EL (cell line): ENCODE results near the gene BMP2K.
"Not testable (repeated sequence)": the region's sequence is repeated elsewhere in the genome, so short reads cannot be mapped to it uniquely, and the experiment has no call there.

ENCODE experiments used
- DNase-seq: peaks from one replicate; pipeline ENCODE4 v3.0.0-alpha.2; 2016

Gene BMP2K

DNA sequence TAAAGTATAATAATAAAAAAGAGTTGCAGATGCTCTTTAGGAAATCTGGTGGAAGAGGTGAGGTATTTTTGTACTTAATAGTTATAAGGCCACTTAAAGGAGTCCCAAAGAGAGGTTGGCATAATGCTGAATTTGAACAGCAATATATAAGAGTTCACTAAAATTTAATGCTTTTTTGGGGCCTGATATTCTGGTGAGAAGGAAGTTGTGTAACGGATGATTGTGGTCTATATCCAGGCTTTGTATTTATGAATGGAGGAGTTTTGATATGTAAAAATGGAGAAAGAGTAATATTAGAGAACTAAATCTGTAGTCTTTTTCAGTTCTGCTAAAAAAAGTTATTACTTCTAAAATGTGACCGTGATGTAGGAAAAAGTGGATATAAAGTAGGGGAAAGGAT, 20.4 kb downstream of the BMP2K start:
- DNase-seq: no peak

DNA sequence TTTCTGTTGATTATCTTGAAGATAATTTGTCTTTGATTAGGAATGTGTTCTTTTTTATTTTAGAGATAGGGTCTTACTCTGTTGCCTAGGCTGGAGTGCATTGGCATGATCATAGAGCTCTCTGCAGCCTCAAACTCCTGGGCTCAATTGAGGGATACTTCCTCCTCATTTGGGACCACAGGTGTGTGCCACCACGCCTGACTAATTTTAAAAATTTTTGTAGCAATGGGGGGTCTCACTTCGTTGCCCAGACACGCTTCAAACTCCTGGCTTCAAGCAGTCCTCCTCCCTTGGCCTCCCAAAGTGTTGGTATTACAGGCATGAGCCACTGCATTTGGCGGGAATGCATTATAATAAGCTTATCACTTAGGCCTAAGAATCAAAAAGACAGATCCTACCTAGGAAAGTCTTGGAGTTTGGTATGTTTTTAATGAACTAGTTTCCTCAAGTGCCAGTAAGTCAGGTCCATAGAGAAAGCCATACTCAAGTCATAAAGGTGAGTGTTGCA, 21.7 kb downstream of the BMP2K start:
- DNase-seq: no peak

DNA sequence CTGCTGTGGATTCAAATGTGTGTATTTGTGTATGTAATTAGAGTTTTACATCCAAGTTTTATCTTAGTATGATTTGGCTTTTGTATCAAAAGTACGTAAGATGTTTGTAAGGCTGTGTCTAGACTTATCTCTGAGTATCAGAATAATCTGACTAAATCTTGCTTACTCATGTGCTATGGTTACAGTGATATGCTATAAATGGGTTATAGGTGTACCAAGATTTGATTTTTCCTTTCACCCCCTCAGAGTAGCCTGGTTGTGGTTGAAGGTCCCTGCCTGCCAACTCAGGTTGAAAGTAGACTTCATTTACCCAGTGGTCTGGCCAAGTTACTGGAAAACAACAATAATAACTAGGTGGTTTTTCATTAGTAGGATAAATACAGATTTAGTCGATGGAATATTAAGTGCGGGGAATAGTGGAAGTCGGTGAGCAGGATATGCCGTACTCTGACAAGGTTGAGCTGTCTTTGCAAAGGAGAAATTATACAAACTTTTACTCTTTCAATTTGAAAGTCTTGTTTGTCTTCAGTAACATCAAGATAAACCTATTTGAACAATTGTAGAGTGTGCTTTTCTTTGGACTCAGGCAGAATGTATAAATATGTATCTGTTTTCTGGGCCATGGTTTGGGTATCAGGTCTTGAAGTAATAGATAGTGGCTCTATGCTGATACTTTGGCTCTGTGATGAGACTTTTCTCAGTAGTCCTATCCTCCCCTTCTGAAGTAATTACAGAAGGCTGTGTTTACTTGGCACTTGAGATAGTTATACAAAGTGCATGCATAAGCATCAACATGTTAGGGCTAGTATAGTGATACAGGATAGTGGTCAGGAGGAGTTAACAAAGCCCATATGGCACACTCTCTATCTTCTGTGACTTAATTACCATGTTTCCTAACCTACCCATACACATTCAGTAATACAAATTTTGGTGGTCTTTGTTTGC, 23.7 kb downstream of the BMP2K start:
- no peak for DNase-seq

DNA sequence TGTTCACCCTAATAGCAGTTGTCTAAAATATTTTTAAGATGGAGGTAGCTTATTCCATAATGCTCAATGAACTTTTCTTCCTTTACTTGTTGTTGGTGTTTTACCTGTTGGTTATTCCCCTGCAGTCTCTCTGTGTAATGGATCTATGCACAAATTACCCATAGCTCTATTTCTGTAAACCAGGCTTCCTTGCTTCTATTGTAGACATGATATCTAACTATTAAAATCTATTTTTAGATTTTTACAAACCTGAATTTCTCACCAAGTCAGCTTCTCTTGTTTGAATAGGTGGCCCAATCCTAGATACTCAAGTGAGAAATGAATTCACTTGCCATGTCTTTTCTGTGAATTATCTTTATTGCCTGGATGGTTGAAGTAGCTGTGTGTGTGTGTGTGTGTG, 24.8 kb downstream of the BMP2K start:
- DNase-seq: no peak

DNA sequence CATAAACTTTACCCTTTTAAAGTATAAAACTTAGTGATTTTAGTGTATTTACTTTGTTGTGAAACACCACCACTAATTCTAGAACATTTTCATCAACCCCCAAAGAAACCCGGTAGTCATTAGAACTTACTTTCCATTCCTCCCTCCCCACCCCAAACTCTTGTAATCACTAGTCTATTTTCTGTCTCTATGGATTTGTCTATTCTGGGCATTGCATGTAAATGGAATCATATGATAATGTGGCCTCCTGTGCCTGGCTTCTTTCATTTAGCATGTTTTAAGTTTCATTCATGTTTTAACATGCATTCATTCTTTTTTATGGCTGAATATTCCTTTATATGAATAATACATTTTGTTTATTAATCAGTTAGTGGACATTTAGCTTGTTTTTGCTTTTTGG, 27.8 kb downstream of the BMP2K start:
- DNase-seq: no peak

DNA sequence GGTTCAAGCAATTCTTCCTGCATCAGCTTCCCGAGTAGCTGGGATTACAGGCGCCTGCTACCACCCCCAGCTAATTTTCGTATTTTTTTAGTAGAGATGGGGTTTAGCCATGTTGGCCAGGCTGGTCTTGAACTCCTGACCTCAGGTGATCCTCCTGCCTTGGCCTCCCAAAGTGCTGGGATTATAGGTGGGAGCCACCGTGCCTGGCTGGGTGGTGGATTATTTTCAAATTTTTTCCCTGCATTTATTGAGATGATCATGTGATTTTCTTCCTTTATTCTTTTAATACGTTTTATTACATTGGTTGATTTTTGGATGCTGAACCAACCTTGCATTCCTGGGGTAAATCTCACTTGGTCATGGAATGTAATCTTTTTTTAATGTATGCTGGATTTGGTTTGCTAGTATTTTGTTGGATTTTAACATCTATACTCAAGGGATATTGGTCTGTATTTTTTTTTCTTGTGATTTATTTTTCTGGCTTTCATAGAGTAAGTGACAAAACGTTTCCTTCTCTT, 30.9 kb downstream of the BMP2K start:
- DNase-seq: no peak

DNA sequence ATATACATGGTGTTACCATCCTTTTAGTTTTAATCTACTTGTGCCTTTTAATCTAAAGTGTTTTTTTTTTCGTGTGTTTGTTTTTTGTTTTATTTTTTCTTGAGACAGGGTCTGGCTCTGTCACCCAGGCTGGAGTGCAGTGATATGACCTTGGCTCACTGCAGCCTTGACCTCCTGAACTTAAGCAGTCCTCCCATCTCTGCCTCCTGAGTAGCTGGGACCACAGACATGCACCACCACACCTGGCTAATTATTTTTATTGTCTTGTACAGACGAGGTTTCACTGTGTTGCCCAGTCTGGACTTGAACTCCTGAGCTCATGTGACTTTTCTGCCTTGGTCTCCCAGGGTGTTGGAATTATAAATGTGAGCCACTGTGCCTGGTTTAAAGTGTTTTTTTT, 33.1 kb downstream of the BMP2K start:
- no peak for DNase-seq

DNA sequence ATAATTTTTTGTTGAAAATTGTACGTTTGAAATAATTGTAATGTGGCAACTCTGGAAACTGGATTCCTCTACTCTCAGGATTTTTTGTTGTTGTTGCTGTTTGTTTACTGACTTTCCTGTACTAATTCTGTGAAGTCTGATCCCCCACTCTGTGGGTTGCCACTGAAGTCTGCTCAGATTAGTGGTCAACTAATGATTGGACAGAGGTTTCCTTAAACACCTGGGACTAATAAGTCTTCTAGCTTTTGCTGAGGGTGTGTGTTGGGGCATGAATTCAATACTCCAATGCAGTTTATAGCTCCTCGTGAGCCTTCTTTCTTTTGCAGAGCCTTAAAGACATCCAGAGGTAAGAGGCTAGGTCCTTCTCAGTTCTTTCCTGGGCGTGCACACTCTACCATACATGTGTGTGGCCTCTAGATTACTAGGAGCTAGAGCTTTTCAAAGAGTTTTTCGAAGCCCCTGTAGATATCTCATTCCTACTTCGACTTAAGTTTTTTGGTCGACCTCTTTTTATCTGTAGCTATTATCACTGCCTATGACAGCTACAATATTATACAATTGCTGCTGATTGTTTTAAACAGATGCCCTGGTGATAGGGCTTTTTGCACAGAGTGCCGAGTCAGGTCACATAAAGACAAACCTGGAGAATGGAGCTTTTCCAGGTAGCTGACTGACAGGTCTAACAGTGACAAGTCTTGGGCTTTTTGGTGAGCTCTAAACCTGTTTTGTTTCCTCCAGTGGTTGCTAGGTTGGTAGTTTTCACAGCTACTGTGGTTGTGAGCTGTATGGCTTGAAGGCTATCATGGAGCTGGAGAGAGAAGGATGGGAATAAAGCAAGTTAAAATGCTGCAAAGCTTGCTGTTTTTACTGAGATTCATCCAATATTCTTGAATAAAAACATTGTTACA, 34.0 kb downstream of the BMP2K start:
- DNase-seq: no peak

DNA sequence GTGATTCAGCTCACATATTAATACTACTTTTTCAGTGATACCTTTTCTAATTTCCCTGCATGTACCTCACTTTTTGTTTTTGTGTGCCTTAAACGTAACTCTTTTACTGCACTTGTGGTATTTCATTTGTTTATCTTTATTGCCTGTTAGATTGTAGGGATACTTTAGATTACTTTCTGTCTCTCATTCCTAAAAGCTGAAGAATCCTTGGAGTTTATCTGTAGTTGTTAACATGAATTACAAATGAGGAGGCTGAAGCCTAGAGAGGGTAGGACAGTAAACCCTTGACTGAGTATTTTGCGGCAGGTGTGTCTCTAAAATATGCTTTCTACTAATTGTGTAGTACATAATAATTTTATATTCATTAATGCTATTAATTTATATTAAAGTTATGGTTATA, 34.9 kb downstream of the BMP2K start:
- DNase-seq: no peak

DNA sequence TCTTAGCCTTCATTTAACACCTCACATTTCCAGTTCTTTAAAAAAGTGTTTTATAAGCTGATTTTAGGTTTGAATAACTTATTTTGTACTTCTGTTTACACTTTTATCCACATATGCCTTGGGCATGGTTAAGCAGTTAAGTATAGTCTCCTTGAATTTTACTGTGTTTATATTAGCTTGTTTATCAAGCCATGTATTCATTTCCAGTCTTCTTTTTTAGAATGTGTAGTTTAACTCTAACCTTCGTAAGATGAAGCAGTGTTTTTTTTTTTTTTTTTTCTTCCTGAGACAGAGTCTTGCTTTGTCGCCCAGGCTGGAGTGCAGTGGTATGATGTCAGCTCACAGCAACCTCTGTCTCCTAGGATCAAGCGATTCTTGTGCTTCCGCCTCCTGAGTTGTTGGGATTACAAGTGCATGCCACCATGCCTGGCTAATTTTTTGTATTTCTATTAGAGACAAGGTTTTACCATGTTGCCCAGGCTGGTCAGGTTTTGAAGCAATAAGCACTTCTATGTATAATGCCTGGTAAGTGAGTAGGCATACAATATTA, 42.5 kb downstream of the BMP2K start:
- DNase-seq: no peak

DNA sequence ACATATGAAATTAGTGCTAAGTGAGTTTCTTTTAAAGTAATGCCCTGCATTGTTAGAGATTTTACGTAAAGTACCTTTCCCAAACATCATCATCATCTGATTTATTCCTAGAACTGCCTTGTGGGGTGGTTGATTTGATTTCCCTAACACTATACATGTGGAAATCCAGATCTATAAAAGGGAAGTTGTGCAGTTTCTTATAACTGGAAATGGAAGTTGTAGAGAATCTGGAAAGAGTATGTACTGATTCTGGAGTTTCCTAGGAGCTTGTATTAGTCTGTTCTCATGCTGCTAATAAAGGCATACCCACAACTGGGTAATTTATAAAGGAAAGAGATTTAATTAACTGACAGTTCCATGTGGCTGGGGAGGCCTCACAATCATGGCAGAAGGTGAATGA, 47.9 kb downstream of the BMP2K start:
- no peak for DNase-seq

DNA sequence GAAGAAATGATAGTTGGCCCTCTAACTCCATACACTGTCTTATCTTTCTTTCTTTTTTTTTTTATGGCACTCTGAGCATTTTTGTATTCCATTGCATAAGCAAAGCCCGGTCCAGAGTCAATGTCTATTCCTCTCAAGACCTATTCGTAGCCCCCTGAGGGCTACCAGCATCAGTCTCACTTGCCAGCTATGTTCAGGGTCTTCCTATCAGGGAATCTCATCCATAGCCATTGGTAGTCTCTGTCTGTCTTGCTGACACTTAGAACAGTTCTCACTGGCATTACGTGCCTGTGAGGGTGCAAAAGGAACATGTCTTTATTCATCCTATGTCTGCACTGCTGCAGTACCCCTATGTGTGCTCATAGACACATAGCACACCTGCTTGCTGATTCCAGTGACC, 51.0 kb downstream of the BMP2K start:
- no peak for DNase-seq

DNA sequence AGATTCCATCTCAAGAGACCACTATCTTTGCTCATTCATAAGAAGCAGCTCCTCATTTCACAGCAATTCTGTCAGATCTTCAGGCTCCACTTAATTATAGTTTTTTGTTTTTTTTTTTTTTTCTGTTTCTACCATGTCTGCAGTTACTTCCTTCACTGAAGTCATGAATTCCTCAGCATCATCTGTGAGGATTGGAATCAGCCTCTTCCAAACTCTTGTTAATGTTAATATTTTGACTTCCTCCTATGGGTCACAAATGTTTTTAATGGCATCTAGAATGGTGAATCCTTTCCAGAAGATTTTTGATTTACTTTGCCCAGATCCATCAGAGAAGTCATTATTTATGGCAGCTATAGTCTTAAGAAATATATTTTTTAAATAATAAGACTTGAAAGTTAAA, 53.1 kb downstream of the BMP2K start:
- peak; percentile 42 for DNase-seq

DNA sequence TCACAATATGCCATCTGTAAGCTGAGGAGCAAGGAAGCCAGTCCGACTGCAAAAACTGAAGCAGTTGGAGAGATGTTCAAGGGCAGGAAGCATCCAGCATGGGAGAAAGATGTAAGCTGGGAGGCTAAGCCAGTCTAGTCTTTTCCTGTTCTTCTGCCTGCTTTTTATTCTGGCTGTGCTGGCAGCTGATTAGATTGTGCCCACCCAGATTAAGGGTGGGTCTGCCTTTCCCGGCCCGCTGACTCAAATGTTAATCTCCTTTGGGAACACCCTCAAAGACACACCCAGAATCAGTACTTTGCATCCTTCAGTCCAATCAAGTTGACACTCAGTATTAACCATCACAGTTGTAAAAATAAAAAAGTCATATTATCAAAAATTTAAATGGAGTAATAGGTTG, 63.5 kb downstream of the BMP2K start:
- not testable (repeated sequence) for DNase-seq

DNA sequence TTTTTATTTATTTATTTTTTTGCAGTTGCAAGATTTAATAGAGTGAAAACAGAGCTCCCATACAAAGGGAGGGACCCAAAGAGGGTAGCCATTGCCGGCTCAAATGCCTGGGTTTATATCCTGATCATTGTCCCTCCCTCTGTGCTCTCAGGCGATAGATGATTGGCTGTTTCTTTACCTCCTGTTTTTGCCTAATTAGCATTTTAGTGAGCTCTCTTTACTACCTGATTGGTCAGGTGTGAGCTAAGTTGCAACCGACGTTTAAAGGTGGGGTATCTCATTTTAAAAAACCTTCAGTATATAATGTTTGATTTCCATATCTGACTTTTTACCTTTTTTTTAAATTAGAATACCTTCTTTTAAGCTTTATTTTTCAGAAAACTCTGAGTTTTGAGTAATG, 64.1 kb downstream of the BMP2K start:
- DNase-seq: not testable (repeated sequence)

DNA sequence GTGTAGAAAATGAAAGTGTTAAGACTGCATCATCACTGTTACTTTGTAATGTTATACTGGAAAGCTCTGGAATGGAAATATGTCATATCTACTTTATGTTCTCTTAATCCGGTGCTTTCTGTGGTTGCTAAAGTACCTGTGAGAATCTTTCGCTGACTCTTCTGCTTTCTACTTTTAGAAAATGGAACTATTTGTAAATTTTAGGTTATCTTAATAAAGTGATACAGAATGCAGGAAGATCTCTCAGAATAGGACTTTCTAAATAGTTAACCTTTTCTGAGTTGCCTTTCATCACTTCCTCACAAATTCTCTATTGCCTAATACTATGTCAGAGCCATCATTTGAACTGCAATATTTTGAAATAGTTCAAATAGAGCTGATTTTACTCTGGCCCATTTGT, 69.3 kb downstream of the BMP2K start:
- no peak for DNase-seq

DNA sequence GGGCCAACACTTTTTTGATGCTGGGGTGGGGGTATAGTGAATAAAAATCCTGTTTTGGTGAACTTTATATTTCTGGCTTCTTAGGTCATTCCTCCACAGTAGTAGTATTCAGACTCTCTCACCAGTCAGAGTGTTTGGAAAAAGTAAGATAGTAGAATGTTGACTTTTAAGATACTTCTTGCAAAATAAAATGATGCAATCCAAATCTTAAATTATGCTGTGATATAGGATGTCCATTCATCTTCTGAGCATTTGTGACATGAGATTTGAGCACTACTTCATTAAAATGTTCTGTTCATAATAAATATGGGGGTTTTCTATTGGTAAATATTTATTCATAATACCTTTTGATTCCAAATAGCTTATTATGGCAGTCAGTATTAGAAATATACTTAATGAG, 70.1 kb downstream of the BMP2K start:
- DNase-seq: no peak

DNA sequence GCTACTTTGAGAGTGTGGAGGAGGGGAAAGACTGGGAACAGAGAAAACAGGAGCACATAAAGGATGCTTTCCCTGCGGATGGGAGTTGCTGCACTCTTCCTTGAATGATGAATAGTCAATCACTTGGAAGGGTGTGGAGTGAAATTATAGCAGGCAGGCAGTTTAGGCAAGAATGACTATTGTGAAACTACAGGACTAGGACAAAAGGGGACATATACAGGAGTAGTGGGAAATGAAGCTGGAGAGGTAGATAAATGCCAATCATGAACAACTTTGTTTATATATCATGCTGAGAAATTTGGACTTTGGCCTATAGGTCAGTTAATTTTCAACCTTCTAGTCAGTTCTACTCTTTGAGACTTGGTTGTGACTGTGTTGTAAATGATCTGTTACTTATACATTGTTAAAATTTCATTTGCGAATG, 86.2 kb downstream of the BMP2K start:
- no peak for DNase-seq

DNA sequence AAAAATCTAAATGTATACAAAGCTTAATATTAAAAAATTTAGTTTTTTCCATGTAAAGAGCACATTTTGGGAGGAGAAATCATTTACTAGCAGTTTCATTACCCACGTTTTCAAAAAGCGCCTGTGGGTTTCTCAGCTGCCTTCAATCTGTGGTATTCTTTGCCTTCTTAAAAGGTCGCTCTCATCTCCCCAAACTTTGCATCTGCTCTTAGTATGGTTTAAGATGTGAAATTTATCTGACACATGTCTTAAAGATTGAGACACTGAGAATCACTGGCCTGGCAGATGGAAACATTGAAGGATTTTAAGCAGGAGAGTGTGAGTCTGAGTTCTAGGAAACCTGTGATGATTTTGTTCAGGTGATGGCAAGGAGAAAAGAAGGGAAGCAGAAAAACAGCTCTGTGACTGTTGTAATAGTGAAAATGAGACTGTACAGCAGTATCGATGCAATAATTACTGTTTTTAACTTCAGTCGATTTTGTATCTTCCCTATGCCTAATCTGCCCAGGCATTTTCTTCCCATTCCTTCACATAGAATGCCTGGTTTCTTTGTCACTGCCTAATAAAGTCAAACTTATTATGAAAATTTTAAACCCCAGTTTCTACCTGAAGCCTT, 87.2 kb downstream of the BMP2K start:
- DNase-seq: no peak

DNA sequence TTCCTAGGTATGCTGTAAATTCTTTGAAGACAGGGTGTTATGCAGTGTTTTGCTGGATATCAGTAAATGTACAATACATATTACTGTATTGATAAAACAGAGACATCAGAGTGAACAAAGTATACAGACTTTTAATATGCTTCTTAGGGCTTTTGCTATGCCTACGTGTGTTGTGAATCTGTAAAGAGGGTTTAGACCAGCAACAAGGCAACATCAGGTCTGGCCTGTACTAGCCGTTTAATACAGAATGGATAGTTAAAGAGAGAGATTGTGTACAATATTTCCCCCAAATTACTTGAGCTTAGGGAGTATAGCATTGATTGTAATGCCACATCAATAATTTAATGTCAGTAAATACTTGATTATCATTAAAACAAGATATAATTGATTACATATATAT, 87.8 kb downstream of the BMP2K start:
- DNase-seq: no peak

DNA sequence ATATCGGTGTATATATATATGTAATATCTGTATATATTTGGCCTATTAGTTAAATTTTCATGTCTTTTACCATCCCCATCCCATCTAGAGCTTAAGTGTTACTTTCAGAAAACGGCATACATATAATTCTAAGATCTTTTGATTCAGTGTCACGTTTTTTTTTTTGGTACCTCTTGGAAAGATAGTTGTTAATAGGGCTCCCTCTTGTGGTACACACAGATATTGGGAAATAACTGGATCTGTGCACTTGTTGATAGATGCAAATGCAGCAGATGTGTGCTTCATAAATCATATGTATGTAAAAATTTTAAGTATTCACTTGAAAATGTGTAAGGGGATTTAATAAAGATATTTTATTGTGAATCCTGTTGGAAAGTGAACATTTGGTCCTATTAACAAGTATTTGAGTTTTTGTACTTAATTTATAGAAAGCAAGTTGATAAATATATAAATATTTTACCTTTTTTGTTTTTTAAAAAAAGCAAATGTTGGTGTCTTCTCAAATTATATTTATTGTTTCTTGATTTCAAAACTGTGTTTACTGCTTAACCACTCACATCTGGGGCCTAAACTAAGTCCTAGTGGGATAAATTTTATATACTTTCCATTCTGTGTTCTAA, 88.4 kb downstream of the BMP2K start:
- peak; percentile 74 for DNase-seq

DNA sequence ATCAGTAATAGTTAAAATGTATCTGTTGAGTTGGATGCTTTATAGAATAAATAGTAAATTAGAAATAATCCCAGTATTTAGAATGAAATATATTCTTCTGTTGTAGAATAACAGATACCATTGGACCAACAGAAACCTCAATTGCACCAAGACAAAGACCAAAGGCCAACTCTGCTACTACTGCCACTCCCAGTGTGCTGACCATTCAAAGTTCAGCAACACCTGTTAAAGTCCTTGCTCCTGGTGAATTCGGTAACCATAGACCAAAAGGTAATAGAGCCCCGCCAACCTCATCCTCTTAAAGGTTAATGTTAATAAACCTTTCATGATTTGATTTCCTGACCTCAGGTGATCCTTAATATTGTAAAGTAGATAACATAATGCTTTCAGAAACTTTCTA, 89.3 kb downstream of the BMP2K start:
- DNase-seq: no peak
